SU-DHL-6 (cell line): ENCODE measurements around the gene CLEC4D.

Source experiments
- H2AFZ ChIP-seq: fragments of 200-600 bp; sonication (generic); 2 replicates; pipeline ENCODE4 v1.6.1; 2014; ENCODE audit warnings: low read depth, mild to moderate bottlenecking, moderate library complexity, mixed read lengths, antibody characterized with exemption, low read length; ENCODE audit not compliant: severe bottlenecking
- H3F3A ChIP-seq: fragments of 200-600 bp; shearing (Covaris generic); 2 replicates; pipeline ENCODE4 v1.6.0; 2016; ENCODE audit warnings: antibody characterized with exemption, mild to moderate bottlenecking; ENCODE audit not compliant: insufficient read depth
- H3K27ac ChIP-seq: fragments of 200-600 bp; sonication (generic); 2 replicates; pipeline ENCODE4 v1.5.1; 2016; ENCODE audit warnings: low read depth, mild to moderate bottlenecking, low read length, moderate library complexity, mixed read lengths
- H3K27me3 ChIP-seq: fragments of 200-600 bp; sonication (generic), shearing (Covaris generic); 2 replicates; pipeline ENCODE4 v1.6.0; 2014; ENCODE audit warnings: mild to moderate bottlenecking, low read length
- H3K36me3 ChIP-seq: fragments of 200-600 bp; sonication (generic); 2 replicates; pipeline ENCODE4 v1.6.1; 2014; ENCODE audit warnings: mild to moderate bottlenecking, low read length, mixed read lengths
- H3K4me2 ChIP-seq: fragments of 300-600, 200-600 bp; shearing (Covaris generic), sonication (generic); 2 replicates; pipeline ENCODE4 v1.6.0; 2014; ENCODE audit warnings: low read length, low read depth, mild to moderate bottlenecking; ENCODE audit not compliant: poor library complexity, severe bottlenecking
- H3K4me3 ChIP-seq: fragments of 200-600 bp; sonication (generic); 2 replicates; pipeline ENCODE4 v1.5.1; 2014; ENCODE audit warnings: antibody characterized with exemption, low read length, mild to moderate bottlenecking, mixed read lengths; ENCODE audit not compliant: insufficient read depth, poor library complexity, severe bottlenecking
- H3K79me2 ChIP-seq: fragments of 200-600 bp; sonication (generic); 2 replicates; pipeline ENCODE4 v1.6.1; 2014; ENCODE audit warnings: mild to moderate bottlenecking, low read length, moderate library complexity; ENCODE audit not compliant: insufficient read depth
- H3K9ac ChIP-seq: fragments of 200-600 bp; sonication (generic); 2 replicates; pipeline ENCODE4 v1.7.0; 2014; ENCODE audit warnings: mild to moderate bottlenecking, low read length
- H3K9me2 ChIP-seq: fragments of 200-600 bp; sonication (generic); replicated peaks from 2 replicates; pipeline ENCODE4 v1.6.1; 2014; ENCODE audit warnings: low read length; ENCODE audit not compliant: insufficient read depth
- H3K9me3 ChIP-seq: fragments of 200-600 bp; sonication (generic); 2 replicates; pipeline ENCODE4 v1.6.1; 2014; ENCODE audit warnings: low read length, mixed read lengths; ENCODE audit not compliant: insufficient read depth
- H4K20me1 ChIP-seq: fragments of 200-600 bp; sonication (generic); 2 replicates; pipeline ENCODE4 v1.6.1; 2014; ENCODE audit warnings: low read depth, mild to moderate bottlenecking, antibody characterized with exemption, low read length, moderate library complexity, mixed read lengths
- CTCF ChIP-seq: fragments of 200-600 bp; sonication (generic); IDR thresholded peaks from one replicate; pipeline ENCODE4 v1.5.1; 2017; ENCODE audit warnings: antibody characterized with exemption, mild to moderate bottlenecking, low read length, moderate library complexity; ENCODE audit not compliant: insufficient read depth, poor library complexity, severe bottlenecking
- EZH2phosphoT487 ChIP-seq: fragments of 200-600 bp; sonication (generic), shearing (Covaris generic); conservative IDR thresholded peaks from 2 replicates; pipeline ENCODE4 v1.6.1; 2018; ENCODE audit warnings: mild to moderate bottlenecking, antibody characterized with exemption, low read length, moderate library complexity, mixed read lengths

The CLEC4D gene

GRCh38 chr12:8541562-8541961, 28.3 kb downstream of the CLEC4D start:
- H4K20me1 ChIP-seq = no peaks in the 10 kb centered on the region
- no peaks in the 10 kb centered on the region for H3K36me3 ChIP-seq
- no peak overlapping the region for H3K9ac ChIP-seq
- no peaks in the 10 kb centered on the region for H3K27me3 ChIP-seq
- H3K9me2 ChIP-seq = no peaks in the 10 kb centered on the region
- H3K79me2 ChIP-seq = no peaks in the 10 kb centered on the region
- no peak overlapping the region for H3K27ac ChIP-seq
- H3K4me3 ChIP-seq = no peak overlapping the region
- no peak overlapping the region for H3K4me2 ChIP-seq
- no peaks in the 10 kb centered on the region for H3F3A ChIP-seq
- no peaks in the 10 kb centered on the region for H3K9me3 ChIP-seq
- TF ChIP-seq EZH2phosphoT487 = no peak
- TF ChIP-seq CTCF = no peak
- H2AFZ ChIP-seq = no peak overlapping the region

GRCh38 chr12:8544295-8544694, 31.0 kb downstream of the CLEC4D start:
- Histone ChIP-seq H3K9me3 (no peaks in the 10 kb centered on the region), H3K27ac (no peak overlapping the region), H3K36me3 (no peaks in the 10 kb centered on the region), H3K27me3 (no peaks in the 10 kb centered on the region), H3K4me2 (peak overlapping the region; percentile 58), H3K9ac (peak overlapping the region; percentile 39; the same call in 1 of the 2 replicates), H3K4me3 (no peak overlapping the region), H3F3A (no peaks in the 10 kb centered on the region), H2AFZ (peak overlapping the region; percentile 84), H3K79me2 (no peaks in the 10 kb centered on the region), H3K9me2 (no peaks in the 10 kb centered on the region), H4K20me1 (no peaks in the 10 kb centered on the region)
- TF ChIP-seq CTCF (peak; percentile 54), EZH2phosphoT487 (no peak)

GRCh38 chr12:8546591-8546990, 33.3 kb downstream of the CLEC4D start:
- H3K9me3 ChIP-seq = no peaks in the 10 kb centered on the region
- no peak overlapping the region for H3K9ac ChIP-seq
- no peaks in the 10 kb centered on the region for H3K27me3 ChIP-seq
- H3K4me3 ChIP-seq = no peak overlapping the region
- no peak overlapping the region for H3K4me2 ChIP-seq
- H4K20me1 ChIP-seq = no peaks in the 10 kb centered on the region
- H3K27ac ChIP-seq = no peak overlapping the region
- TF ChIP-seq EZH2phosphoT487 (no peak), CTCF (no peak)
- H3F3A ChIP-seq = no peaks in the 10 kb centered on the region
- H3K36me3 ChIP-seq = no peaks in the 10 kb centered on the region
- H3K9me2 ChIP-seq = no peaks in the 10 kb centered on the region
- no peaks in the 10 kb centered on the region for H3K79me2 ChIP-seq
- H2AFZ ChIP-seq = no peak overlapping the region
